ENCODE measurements around the gene MAN1A1.

Gene MAN1A1

DNA sequence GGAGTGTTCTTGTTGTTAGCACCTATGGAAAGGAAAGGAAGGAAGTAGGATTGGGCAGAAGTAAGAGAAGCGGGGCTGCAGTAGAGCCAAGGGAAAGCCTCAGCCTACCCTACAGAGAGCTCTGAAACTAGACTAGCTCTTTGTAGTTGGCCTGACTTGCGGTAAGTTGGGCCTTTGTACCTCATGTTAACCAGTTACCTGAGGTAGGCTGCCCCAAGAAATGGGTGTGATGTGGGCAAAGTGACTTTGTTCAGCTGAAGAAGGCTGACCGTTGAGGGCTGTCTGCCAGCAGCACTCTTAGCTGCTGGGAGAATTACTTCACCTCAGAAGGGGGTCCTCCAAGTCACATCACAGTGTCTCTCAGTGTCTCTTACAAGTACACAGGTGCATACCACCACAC, 216.2 kb downstream of the MAN1A1 start:
- no peak for DNase-seq

DNA sequence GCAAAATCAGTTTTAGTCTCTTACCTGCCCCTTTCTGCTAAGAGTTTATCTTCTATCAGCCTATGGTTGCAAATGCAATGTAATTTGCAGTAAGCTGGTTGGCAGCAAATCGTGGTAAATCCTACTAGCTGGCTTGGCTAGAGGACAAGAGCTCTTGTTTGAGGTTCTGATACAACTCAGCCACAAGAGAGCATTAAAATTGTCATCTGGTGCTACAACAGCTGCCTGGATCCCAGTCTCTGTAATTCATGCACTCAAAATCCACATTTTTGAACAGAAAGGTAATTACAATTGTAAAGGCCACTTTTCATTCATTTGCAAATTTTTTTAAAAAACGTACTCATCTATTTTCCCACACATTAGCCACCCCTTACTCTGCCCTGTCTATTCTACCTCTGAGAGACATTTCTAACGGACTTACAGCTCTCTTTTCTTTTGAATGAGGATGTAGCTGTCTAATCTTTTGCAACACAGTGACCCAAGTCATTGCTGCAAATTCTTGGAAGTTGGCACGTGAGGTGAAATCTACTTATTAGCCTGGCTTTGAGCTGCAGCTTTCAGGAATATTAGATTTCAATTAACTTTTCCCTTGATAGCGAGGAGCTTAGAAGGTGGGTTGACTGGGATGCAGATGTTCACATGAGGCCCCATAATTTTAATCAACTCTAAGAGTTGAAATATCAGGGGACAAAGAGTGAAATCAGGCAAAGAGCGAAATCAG, 217.1 kb downstream of the MAN1A1 start:
- DNase-seq = no peak

DNA sequence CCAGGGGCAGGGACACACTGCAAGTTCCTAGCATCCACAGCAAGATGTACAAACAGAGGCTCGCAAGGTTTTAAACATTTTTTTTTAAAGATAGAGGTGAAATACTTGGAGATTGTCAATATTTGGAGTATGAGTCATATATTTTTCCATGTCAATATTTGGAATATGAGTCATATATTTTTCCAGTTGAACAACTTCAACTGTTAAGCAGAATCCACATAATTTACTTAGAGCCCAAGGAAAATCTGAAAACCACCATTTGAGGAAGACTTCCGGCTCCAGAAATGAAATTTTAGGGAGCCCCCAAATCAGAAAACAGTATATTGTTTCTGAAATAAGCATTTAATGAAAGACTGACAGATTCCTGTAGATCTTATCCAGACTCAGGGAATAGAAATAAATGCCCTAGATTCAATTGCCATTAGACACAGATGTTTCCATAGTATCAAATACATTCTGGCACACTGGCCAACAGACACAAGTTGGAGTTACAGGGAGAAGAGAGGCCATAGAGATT, 219.5 kb downstream of the MAN1A1 start:
- no peak for DNase-seq

DNA sequence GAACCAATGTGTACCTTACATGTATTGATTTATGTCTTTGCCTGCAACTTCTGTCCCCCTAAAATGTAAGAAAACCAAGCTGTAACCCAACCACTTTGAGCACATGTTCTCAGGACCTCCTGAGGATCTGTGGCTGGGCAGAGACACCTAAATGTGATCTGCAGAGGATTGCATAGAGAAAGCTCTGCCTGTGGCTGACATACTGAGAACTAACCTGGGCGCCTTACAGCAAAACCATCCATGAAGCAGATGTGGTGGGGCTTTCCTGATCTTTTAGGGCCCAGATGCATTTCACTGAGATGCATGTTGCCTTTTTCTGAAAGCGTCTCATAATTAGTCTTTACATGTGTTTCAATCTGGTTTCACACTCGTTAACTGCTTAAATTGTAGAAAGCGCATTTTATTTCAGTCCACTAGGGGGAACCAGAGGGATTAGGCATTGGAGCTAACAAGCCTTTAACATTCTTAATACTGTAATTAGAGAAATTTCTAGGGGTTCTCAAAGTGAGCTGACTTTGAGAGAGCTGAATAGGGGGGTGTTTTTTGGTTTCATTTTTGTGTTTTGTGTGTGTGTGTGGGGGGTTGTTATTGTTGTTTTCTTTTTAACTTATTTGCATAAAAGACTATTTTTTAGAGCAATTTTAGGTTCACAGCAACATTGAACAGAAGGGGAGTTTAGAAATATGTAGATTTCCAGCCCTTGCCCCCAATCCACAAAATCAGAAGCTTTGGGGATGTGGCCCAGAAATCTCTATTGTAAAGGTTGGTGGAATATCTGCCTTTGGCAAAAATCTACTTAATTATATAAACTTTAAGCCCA, 220.2 kb downstream of the MAN1A1 start:
- no peak for DNase-seq

DNA sequence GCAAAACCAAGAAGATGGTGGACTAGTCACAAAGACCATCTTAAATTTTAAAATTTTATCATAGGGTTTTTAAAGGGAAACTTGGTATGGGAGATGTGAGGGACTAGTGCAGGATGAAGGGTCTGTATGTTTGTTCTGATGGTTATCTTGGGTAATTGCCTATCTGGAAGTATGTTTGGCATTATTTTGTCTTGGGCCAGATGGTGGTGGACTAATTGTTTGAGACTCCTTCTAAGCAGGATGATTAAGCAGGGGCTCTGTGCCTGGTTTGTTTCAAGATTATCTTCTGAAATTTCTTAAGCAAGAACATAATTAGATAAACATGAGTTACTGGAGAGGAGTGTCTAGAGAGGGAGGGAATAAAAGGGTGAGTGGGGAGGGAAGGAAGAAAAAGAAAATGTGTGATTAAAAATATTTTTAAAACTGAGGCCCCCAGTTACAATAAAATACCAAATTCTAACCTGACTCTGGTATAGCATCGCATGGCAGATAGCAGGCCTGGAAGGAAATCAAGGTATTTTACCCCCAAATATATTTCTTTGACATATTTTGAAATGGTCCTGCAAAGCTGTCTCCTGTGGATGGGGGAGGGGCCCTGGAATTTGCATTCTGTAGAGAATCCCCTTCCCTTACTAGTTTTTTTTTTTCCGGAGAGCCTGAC, 221.2 kb downstream of the MAN1A1 start:
- DNase-seq = no peak

DNA sequence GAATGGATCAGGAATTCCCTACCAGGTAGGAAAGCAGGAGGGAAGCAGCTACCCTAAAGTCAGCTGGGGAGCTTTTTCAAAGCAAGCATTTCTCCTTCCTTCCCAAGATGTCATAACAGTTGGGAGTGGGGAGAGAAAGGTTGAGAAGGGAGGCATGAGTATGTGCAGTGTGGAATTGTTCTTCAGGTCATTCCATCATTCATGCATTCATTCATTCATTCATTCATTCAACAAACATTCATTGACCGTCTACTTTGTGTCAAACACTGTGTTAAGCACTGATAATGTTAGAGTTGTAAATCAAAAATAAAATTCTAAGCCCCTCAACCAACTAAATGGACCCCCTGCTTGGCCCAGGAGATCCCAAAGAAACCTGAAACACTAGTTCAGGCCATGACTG, 221.9 kb downstream of the MAN1A1 start:
- no peak for DNase-seq

Data from activated CD4-positive, alpha-beta T cell treated with anti-CD3 and anti-CD28 coated beads for 1 hour (primary cell).